Adrenal gland (tissue), 5 donors: ENCODE data around the gene SBSN.

ENCODE experiments used
- CTCF ChIP-seq, 6 experiments: fragments of 450-650 bp in 4 of 6; fragments of 200-600 bp in 2 of 6; sonication (generic) in 1 of 6; IDR thresholded peaks; 1 replicate in 5 of 6; 2 replicates in 1 of 6; pipeline versions ENCODE4 v1.5.1 to v1.8.0; 2016 to 2021; ENCODE audit warnings: antibody characterized with exemption in 6 of 6, mild to moderate bottlenecking in 2 of 6, moderate library complexity in 1 of 6
- POLR2A ChIP-seq, 2 donors: fragments of 450-650 bp; IDR thresholded peaks; one replicate each; pipeline ENCODE4 v1.6.1; 2017; ENCODE audit warnings: antibody characterized with exemption in 2 of 2, mild to moderate bottlenecking in 2 of 2, moderate library complexity in 1 of 2
- donor health status: DM: no; HTN: no; CAD: no.

- TF ChIP-seq POLR2A (IDR thresholded peaks at IDR 0.05), result no peak
- no peak for TF ChIP-seq CTCF (IDR thresholded peaks at IDR 0.05)
Observed at GRCh38 chr19:35519291-35519690, 8.8 kb downstream of the SBSN start.
